Neural progenitor cell (in vitro differentiated cells): ENCODE measurements around the gene CDH13.

Experiments
- CTCF ChIP-seq: fragments of 200-600 bp; sonication (generic); IDR thresholded peaks from 2 replicates; pipeline ENCODE4 v1.5.1; 2017; ENCODE audit warnings: antibody characterized with exemption, mild to moderate bottlenecking
- EZH2phosphoT487 ChIP-seq: fragments of 200-600 bp; sonication (generic); IDR thresholded peaks from 2 replicates; pipeline ENCODE4 v1.6.1; 2017; ENCODE audit warnings: antibody characterized with exemption

GRCh38 chr16:83453977-83454376 lies 827.2 kb downstream of the CDH13 start:
- TF ChIP-seq EZH2phosphoT487: no peak
- TF ChIP-seq CTCF: no peak
